SK-N-SH (cell line): ENCODE data around the gene PPM1F. TPM values are rescaled to one million over a fixed set of nuclear protein-coding genes. Genes with fewer than 3 reads are reported as not detected.

Experiments
- CTCF ChIA-PET: fragments of 300-600, 350-600 bp; formaldehyde crosslinking; extraction: SDS; loops from one replicate; lab custom pipeline; 2021; lab: Yijun Ruan, JAX
- POLR2A ChIA-PET: fragments of 350-600 bp; sonication (Branson Sonifier 250); formaldehyde crosslinking; extraction: SDS; loops from one replicate; lab custom pipeline; 2020; ENCODE audit warnings: antibody characterized with exemption, inconsistent platforms; lab: Yijun Ruan, JAX
- DNase-seq: peaks from one replicate; pipeline ENCODE4 v3.0.0; 2012
- H2AFZ ChIP-seq: fragments of 200-600 bp; sonication (generic); 2 replicates; pipeline ENCODE4 v1.8.1; 2016; ENCODE audit warnings: antibody characterized with exemption, mild to moderate bottlenecking, low read depth
- H3F3A ChIP-seq: fragments of 200-600 bp; sonication (generic); replicated peaks from 2 replicates; pipeline ENCODE3; 2016; ENCODE audit warnings: antibody characterized with exemption, mild to moderate bottlenecking; ENCODE audit not compliant: insufficient read depth
- H3K27ac ChIP-seq, 2 experiments: fragments of 200-500 bp in 1 of 2; fragments of 200-600 bp in 1 of 2; sonication (Bioruptor generic) in 1 of 2; sonication (generic), shearing (Covaris generic) in 1 of 2; 2 replicates each; pipeline versions ENCODE4 v1.5.1 to v1.6.1; 2014 to 2016; ENCODE audit warnings: low read depth in 2 of 2, inconsistent platforms in 1 of 2, low read length in 1 of 2, mild to moderate bottlenecking in 1 of 2, mixed read lengths in 1 of 2
- H3K27me3 ChIP-seq: fragments of 200-600 bp; sonication (generic), shearing (Covaris generic); 2 replicates; pipeline ENCODE4 v1.6.1; 2016; ENCODE audit warnings: mixed run types; ENCODE audit not compliant: insufficient read depth
- H3K36me3 ChIP-seq, 2 experiments: fragments of 200-500 bp in 1 of 2; fragments of 200-600 bp in 1 of 2; sonication (Bioruptor generic) in 1 of 2; sonication (generic) in 1 of 2; replicated peaks in 1 of 2; 2 replicates each; pipeline versions ENCODE3 to v1.5.1; 2014 to 2016; ENCODE audit warnings: low read length in 1 of 2, mild to moderate bottlenecking in 1 of 2; ENCODE audit not compliant: insufficient read depth in 2 of 2, control insufficient read depth in 1 of 2
- H3K4me1 ChIP-seq, 2 experiments: fragments of 200-500 bp in 1 of 2; fragments of 200-600 bp in 1 of 2; sonication (Bioruptor generic) in 1 of 2; sonication (generic), shearing (Covaris generic) in 1 of 2; 2 replicates each; pipeline versions ENCODE4 v1.5.1 to v1.6.1; 2014 to 2016; ENCODE audit warnings: low read depth in 1 of 2, low read length in 1 of 2, mixed run types in 1 of 2; ENCODE audit not compliant: insufficient read depth in 2 of 2, control insufficient read depth in 1 of 2
- H3K4me2 ChIP-seq: fragments of 200-600 bp; sonication (generic), shearing (Covaris generic); 2 replicates; pipeline ENCODE4 v1.6.1; 2017; ENCODE audit warnings: mixed run types
- H3K4me3 ChIP-seq, 2 experiments: fragments of 200-500 bp in 1 of 2; fragments of 200-600 bp in 1 of 2; sonication (Bioruptor generic) in 1 of 2; sonication (generic), shearing (Covaris generic) in 1 of 2; 2 replicates each; pipeline versions ENCODE4 v1.5.1 to v1.8.1; 2014 to 2016; ENCODE audit warnings: low read depth in 2 of 2, inconsistent platforms in 1 of 2, low read length in 1 of 2, mild to moderate bottlenecking in 1 of 2, mixed read lengths in 1 of 2, moderate library complexity in 1 of 2
- H3K79me2 ChIP-seq: fragments of 200-600 bp; sonication (generic); 2 replicates; pipeline ENCODE4 v1.8.1; 2017; ENCODE audit warnings: mild to moderate bottlenecking; ENCODE audit not compliant: insufficient read depth
- H3K9ac ChIP-seq: fragments of 200-600 bp; sonication (generic); 2 replicates; pipeline ENCODE4 v1.6.1; 2017; ENCODE audit warnings: mixed run types
- H3K9me2 ChIP-seq: fragments of 200-600 bp; sonication (generic); 2 replicates; pipeline ENCODE4 v1.6.1; 2017; ENCODE audit warnings: mixed run types
- H3K9me3 ChIP-seq: fragments of 200-600 bp; sonication (generic); 2 replicates; pipeline ENCODE4 v1.6.1; 2017; ENCODE audit warnings: mixed run types, mild to moderate bottlenecking, moderate library complexity
- H4K20me1 ChIP-seq: fragments of 200-600 bp; sonication (generic); 2 replicates; pipeline ENCODE4 v1.6.1; 2017; ENCODE audit warnings: mild to moderate bottlenecking, mixed run types; ENCODE audit not compliant: insufficient read depth
- CHD2 ChIP-seq: fragments of 150-350 bp; IDR thresholded peaks from 2 replicates; pipeline ENCODE4 v1.6.1; 2018; ENCODE audit warnings: low read length; ENCODE audit not compliant: partially characterized antibody
- ELF1 ChIP-seq: IDR thresholded peaks from 2 replicates; pipeline ENCODE4 v1.4.0; 2012
- EP300 ChIP-seq, 2 experiments: IDR thresholded peaks; 2 replicates each; pipeline versions ENCODE4 v1.4.0 to v1.6.1; 2012; ENCODE audit warnings: borderline replicate concordance in 1 of 2, low read depth in 1 of 2, low read length in 1 of 2
- FOXJ3 ChIP-seq: sonication (generic); formaldehyde crosslinking; IDR thresholded peaks from 2 replicates; pipeline ENCODE4 v1.5.1; 2020; ENCODE audit warnings: mild to moderate bottlenecking, missing genetic modification reagents
- GATA2 ChIP-seq: sonication (generic); formaldehyde crosslinking; IDR thresholded peaks from 2 replicates; pipeline ENCODE4 v1.5.0; 2020; ENCODE audit warnings: mild to moderate bottlenecking, missing genetic modification reagents
- IRF3 ChIP-seq: fragments of 150-350 bp; IDR thresholded peaks from 2 replicates; pipeline ENCODE4 v1.6.1; 2016; ENCODE audit warnings: mild to moderate bottlenecking, low read depth, low read length
- MAX ChIP-seq: IDR thresholded peaks from 2 replicates; pipeline ENCODE4 v1.4.0; 2012; ENCODE audit warnings: low read depth
- MEF2A ChIP-seq: IDR thresholded peaks from 2 replicates; pipeline ENCODE4 v1.4.0; 2012; ENCODE audit warnings: low read depth, borderline replicate concordance
- MXI1 ChIP-seq: IDR thresholded peaks from 2 replicates; pipeline ENCODE4 v1.6.1; 2012; ENCODE audit warnings: mild to moderate bottlenecking, low read depth, low read length, improper control_type of control experiment
- NFIC ChIP-seq: IDR thresholded peaks from 2 replicates; pipeline ENCODE4 v1.4.0; 2012; ENCODE audit warnings: borderline replicate concordance
- NRF1 ChIP-seq: IDR thresholded peaks from 2 replicates; pipeline ENCODE4 v1.6.1; 2012; ENCODE audit warnings: low read depth, mild to moderate bottlenecking, low read length
- PBX3 ChIP-seq: IDR thresholded peaks from 2 replicates; pipeline ENCODE4; 2012
- POLR2AphosphoS5 ChIP-seq: IDR thresholded peaks from 2 replicates; pipeline ENCODE4 v1.6.1; 2012; ENCODE audit warnings: low read depth, low read length
- RCOR1 ChIP-seq: fragments of 150-350 bp; IDR thresholded peaks from 2 replicates; pipeline ENCODE4 v1.6.1; 2017; ENCODE audit warnings: antibody characterized with exemption, low read length
- RXRA ChIP-seq: IDR thresholded peaks from 2 replicates; pipeline ENCODE4 v1.4.0; 2012; ENCODE audit warnings: low read depth, mild to moderate bottlenecking, borderline replicate concordance
- TAF1 ChIP-seq: IDR thresholded peaks from 2 replicates; pipeline ENCODE4 v1.6.1; 2012; ENCODE audit warnings: low read depth, mild to moderate bottlenecking, low read length, moderate library complexity, borderline replicate concordance
- TEAD4 ChIP-seq: IDR thresholded peaks from 2 replicates; pipeline ENCODE4 v1.4.0; 2012; ENCODE audit warnings: mild to moderate bottlenecking, borderline replicate concordance; ENCODE audit not compliant: insufficient read depth
- WGBS: methylation state at CpG from one replicate; pipeline ENCODE4 v1.1.6; 2017; ENCODE audit warnings: low lambda C conversion rate; 5-methylcytosine and 5-hydroxymethylcytosine counted together
- polyA plus RNA-seq, 3 experiments: library from polyadenylated mRNA; depleted of rRNA; stranded (reverse); fragments of >200 nt; gene quantifications; 2 replicates each; pipeline ENCODE4 v1.2.3, GENCODE V29; 2012
- TF ChIP-seq, protein P1 (sequence below): IDR thresholded peaks from 2 replicates; pipeline ENCODE4 v1.6.1; 2012; ENCODE audit warnings: mild to moderate bottlenecking, low read depth, low read length, moderate library complexity
- TF ChIP-seq, protein P2 (sequence below): IDR thresholded peaks from 2 replicates; pipeline ENCODE4 v1.4.0; 2012; ENCODE audit warnings: low read depth, borderline replicate concordance

PPM1F gene
- polyA plus RNA-seq, 1 of the 3 experiments (the other 2 are of a cell fraction), result 29.6 TPM

DNA sequence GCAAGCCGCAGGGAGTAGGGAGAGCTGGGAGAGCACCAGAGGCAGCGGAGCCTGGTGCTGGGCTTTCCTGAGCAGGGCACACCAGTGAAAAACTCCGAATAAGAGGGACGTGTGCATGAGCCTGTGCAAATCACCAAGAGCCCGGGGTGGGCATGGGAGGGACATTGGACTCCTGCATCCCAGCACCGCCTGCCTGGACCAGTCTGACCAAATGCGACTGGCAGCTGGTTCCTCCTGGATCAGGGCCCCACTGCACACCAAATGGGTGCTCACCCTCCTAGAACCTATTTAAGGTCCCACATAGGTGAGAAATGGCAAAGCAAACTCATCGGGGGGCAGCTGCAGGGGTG is 3.1 kb downstream of the PPM1F start:
- no peaks in the 10 kb centered on the region for H3K27me3 ChIP-seq
- ChIA-PET POLR2A (interaction anchor here (1.3 kb wide), 1 partner anchor 10 kb away, joined by 4 read pairs; no protein-coding TSS in a partner anchor), CTCF (interaction anchor here (3.1 to 9.7 kb wide), 2 partner anchors 11 to 23 kb away, joined by 13 to 173 read pairs; no protein-coding TSS in a partner anchor)
- no peaks in the 10 kb centered on the region for H4K20me1 ChIP-seq
- peaks cover 12% of the 10 kb centered on the region for H3F3A ChIP-seq
- no peak overlapping the region for H3K4me2 ChIP-seq
- peaks cover 58% of the 10 kb centered on the region for H3K79me2 ChIP-seq
- H3K9me3 ChIP-seq, result no peaks in the 10 kb centered on the region
- WGBS, result 100% methylated on average over 1 of the region's 8 CpGs
- no peak for DNase-seq
- H3K9ac ChIP-seq, result no peak overlapping the region
- H3K36me3 ChIP-seq, result peaks cover 5 to 14% of the 10 kb centered on the region in 2 experiments
- peaks cover 15 to 25% of the 10 kb centered on the region in 2 experiments; a peak in 3 of 4 replicates for H3K4me1 ChIP-seq
- no peaks in the 10 kb centered on the region for H3K9me2 ChIP-seq
- TF ChIP-seq TEAD4 (no peak), MEF2A (no peak), ELF1 (no peak), RXRA (no peak), NRF1 (no peak), MAX (no peak), TAF1 (no peak), IRF3 (no peak), RCOR1 (no peak), NFIC (no peak), MXI1 (no peak), CHD2 (no peak), POLR2AphosphoS5 (no peak), GATA2 (CRISPR knock-in tag) (no peak), EP300 (IDR thresholded peaks at IDR 0.05; ENCODE audit: borderline replicate concordance in 1 of 2, low read depth in 1 of 2, low read length in 1 of 2) (no peak), PBX3 (no peak), FOXJ3 (CRISPR knock-in tag) (no peak)
- TF ChIP-seq, protein P1, sequence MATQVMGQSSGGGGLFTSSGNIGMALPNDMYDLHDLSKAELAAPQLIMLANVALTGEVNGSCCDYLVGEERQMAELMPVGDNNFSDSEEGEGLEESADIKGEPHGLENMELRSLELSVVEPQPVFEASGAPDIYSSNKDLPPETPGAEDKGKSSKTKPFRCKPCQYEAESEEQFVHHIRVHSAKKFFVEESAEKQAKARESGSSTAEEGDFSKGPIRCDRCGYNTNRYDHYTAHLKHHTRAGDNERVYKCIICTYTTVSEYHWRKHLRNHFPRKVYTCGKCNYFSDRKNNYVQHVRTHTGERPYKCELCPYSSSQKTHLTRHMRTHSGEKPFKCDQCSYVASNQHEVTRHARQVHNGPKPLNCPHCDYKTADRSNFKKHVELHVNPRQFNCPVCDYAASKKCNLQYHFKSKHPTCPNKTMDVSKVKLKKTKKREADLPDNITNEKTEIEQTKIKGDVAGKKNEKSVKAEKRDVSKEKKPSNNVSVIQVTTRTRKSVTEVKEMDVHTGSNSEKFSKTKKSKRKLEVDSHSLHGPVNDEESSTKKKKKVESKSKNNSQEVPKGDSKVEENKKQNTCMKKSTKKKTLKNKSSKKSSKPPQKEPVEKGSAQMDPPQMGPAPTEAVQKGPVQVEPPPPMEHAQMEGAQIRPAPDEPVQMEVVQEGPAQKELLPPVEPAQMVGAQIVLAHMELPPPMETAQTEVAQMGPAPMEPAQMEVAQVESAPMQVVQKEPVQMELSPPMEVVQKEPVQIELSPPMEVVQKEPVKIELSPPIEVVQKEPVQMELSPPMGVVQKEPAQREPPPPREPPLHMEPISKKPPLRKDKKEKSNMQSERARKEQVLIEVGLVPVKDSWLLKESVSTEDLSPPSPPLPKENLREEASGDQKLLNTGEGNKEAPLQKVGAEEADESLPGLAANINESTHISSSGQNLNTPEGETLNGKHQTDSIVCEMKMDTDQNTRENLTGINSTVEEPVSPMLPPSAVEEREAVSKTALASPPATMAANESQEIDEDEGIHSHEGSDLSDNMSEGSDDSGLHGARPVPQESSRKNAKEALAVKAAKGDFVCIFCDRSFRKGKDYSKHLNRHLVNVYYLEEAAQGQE, result no peak
- TF ChIP-seq, protein P2, sequence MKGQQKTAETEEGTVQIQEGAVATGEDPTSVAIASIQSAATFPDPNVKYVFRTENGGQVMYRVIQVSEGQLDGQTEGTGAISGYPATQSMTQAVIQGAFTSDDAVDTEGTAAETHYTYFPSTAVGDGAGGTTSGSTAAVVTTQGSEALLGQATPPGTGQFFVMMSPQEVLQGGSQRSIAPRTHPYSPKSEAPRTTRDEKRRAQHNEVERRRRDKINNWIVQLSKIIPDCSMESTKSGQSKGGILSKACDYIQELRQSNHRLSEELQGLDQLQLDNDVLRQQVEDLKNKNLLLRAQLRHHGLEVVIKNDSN, result no peak
- no peak overlapping the region for H2AFZ ChIP-seq
- H3K27ac ChIP-seq, result no peak overlapping the region
- H3K4me3 ChIP-seq, result no peak overlapping the region
